Neutrophil (primary cell): ENCODE data around the gene NSRP1.

Experiments
- H3K27ac ChIP-seq: fragments of 200-600 bp; sonication (generic); 2 replicates; pipeline ENCODE4 v1.5.1; 2016; ENCODE audit warnings: mild to moderate bottlenecking, moderate library complexity
- H3K27me3 ChIP-seq: fragments of 200-600 bp; sonication (generic); 2 replicates; pipeline ENCODE4 v1.6.0; 2016; ENCODE audit warnings: mild to moderate bottlenecking
- H3K36me3 ChIP-seq: fragments of 200-600 bp; sonication (generic); 2 replicates; pipeline ENCODE4 v1.5.1; 2017
- H3K4me1 ChIP-seq, 2 experiments: fragments of 200-600 bp in 1 of 2; sonication (generic) in 1 of 2; 1 replicate in 1 of 2; 2 replicates in 1 of 2; pipeline versions ENCODE4 v1.5.1 to v1.6.1; 2013 to 2016; ENCODE audit warnings: low read depth in 1 of 2, low read length in 1 of 2, mild to moderate bottlenecking in 1 of 2, moderate library complexity in 1 of 2; ENCODE audit not compliant: control insufficient read depth in 1 of 2, insufficient read depth in 1 of 2
- H3K4me3 ChIP-seq, 2 experiments: fragments of 200-600 bp in 1 of 2; sonication (generic) in 1 of 2; 1 replicate in 1 of 2; 2 replicates in 1 of 2; pipeline ENCODE4 v1.5.1; 2013 to 2016; ENCODE audit warnings: low read depth in 1 of 2, low read length in 1 of 2, mild to moderate bottlenecking in 1 of 2, moderate library complexity in 1 of 2
- H3K9me3 ChIP-seq: fragments of 200-600 bp; sonication (generic); 2 replicates; pipeline ENCODE4 v1.5.1; 2016
- CTCF ChIP-seq: fragments of 200-600 bp; sonication (generic); IDR thresholded peaks from 2 replicates; pipeline ENCODE4 v1.5.1; 2016; ENCODE audit warnings: antibody characterized with exemption

NSRP1 gene

DNA sequence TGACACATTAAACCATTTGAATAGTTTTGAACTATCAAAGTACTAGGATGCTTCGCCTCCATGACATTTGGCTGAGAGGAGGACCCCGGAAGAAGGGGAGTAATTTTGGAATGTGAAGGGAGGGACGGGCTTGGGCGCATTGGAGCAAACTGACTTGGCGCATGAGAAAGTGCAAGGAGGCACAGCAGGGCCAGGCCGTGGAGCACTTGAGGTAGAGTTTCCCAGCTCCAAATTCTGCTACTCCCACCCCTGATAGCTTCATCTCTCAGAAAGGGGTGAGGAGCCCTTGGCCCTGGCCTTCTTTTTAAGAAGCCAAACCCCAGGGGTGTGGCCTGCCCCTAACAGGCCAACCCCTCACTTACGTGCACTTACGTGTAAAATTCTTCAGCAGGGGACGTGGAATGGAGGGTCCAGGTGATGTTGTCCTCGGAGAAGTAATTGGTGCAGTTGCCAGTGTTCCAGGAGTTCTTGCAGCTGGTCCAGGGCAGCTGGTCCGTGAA is 101.2 kb downstream of the NSRP1 start:
- peaks cover 3% of the 10 kb centered on the region for H3K27me3 ChIP-seq
- H3K4me3 ChIP-seq: no peak overlapping the region
- H3K4me1 ChIP-seq: no peaks in the 10 kb centered on the region
- no peaks in the 10 kb centered on the region for H3K9me3 ChIP-seq
- H3K27ac ChIP-seq: no peak overlapping the region
- no peak for TF ChIP-seq CTCF
- no peaks in the 10 kb centered on the region for H3K36me3 ChIP-seq

GRCh38 chr17:30218799-30219198 is 102.2 kb downstream of the NSRP1 start:
- TF ChIP-seq CTCF: no peak
- no peak overlapping the region for H3K27ac ChIP-seq
- peaks cover 3% of the 10 kb centered on the region for H3K27me3 ChIP-seq
- no peaks in the 10 kb centered on the region for H3K4me1 ChIP-seq
- no peaks in the 10 kb centered on the region for H3K9me3 ChIP-seq
- H3K36me3 ChIP-seq: no peaks in the 10 kb centered on the region
- no peak overlapping the region for H3K4me3 ChIP-seq

GRCh38 chr17:30219315-30219714 is 102.7 kb downstream of the NSRP1 start:
- H3K9me3 ChIP-seq: no peaks in the 10 kb centered on the region
- H3K27ac ChIP-seq: no peak overlapping the region
- H3K36me3 ChIP-seq: no peaks in the 10 kb centered on the region
- H3K4me1 ChIP-seq: no peaks in the 10 kb centered on the region
- peaks cover 3% of the 10 kb centered on the region for H3K27me3 ChIP-seq
- no peak for TF ChIP-seq CTCF
- H3K4me3 ChIP-seq: no peak overlapping the region

GRCh38 chr17:30219833-30220232 is 103.2 kb downstream of the NSRP1 start:
- Histone ChIP-seq H3K9me3 (no peaks in the 10 kb centered on the region), H3K4me3 (no peak overlapping the region), H3K27ac (no peak overlapping the region), H3K4me1 (no peaks in the 10 kb centered on the region), H3K36me3 (no peaks in the 10 kb centered on the region), H3K27me3 (peaks cover 3% of the 10 kb centered on the region)
- no peak for TF ChIP-seq CTCF

DNA sequence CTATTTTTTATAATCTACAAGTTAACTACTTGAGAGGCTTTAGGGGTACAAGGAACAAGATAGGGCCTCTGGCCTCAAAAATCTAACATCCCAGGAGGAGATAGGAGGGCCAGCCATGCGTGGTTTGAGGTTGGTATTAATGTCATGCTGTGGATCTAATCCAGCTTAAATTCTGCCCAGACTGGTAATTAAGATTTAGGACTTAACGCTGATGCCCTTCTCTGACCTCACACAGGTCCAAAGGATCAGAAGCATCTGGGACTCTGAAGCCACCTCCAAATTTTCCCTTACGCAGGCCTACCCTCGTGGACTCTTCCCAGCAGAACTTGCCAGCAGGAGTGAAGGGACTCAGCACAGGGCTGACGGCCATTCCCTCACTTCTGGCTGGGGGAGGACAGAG is 103.8 kb downstream of the NSRP1 start:
- peaks cover 3% of the 10 kb centered on the region for H3K27me3 ChIP-seq
- H3K9me3 ChIP-seq: no peaks in the 10 kb centered on the region
- TF ChIP-seq CTCF: no peak
- H3K36me3 ChIP-seq: no peaks in the 10 kb centered on the region
- no peaks in the 10 kb centered on the region for H3K4me1 ChIP-seq
- H3K4me3 ChIP-seq: no peak overlapping the region
- no peak overlapping the region for H3K27ac ChIP-seq

GRCh38 chr17:30221346-30221745 is 104.7 kb downstream of the NSRP1 start:
- Histone ChIP-seq H3K4me3 (no peak overlapping the region), H3K27ac (no peak overlapping the region), H3K9me3 (no peaks in the 10 kb centered on the region), H3K36me3 (no peaks in the 10 kb centered on the region), H3K27me3 (peaks cover 3% of the 10 kb centered on the region), H3K4me1 (no peaks in the 10 kb centered on the region)
- no peak for TF ChIP-seq CTCF
